Neural cell (in vitro differentiated cells): ENCODE data around the gene SRSF10.
"Not testable (repeated sequence)": the region's sequence is repeated elsewhere in the genome, so short reads cannot be mapped to it uniquely, and the experiment has no call there.

Source experiments
- CTCF ChIP-seq: fragments of 450-650 bp; IDR thresholded peaks from 2 replicates; pipeline ENCODE4 v1.5.1; 2014; ENCODE audit warnings: antibody characterized with exemption, mild to moderate bottlenecking, moderate library complexity; ENCODE audit not compliant: poor library complexity, severe bottlenecking
- POLR2AphosphoS5 ChIP-seq: IDR thresholded peaks from 2 replicates; pipeline ENCODE4 v1.6.1; 2012
- SMC3 ChIP-seq: fragments of 450-650 bp; conservative IDR thresholded peaks from 2 replicates; pipeline ENCODE4 v1.6.1; 2014; ENCODE audit warnings: antibody characterized with exemption, mild to moderate bottlenecking, moderate library complexity; ENCODE audit not compliant: poor library complexity

GRCh38 chr1:23987038-23987437 is 6.9 kb upstream of the SRSF10 start:
- not testable (repeated sequence) for TF ChIP-seq CTCF, POLR2AphosphoS5, SMC3
